K562 (cell line): ENCODE results near the gene SAFB. TPM values are rescaled to one million over a fixed set of nuclear protein-coding genes. Genes with fewer than 3 reads are reported as not detected.

Experiments
- BRD4 ChIP-seq: fragments of 200-600 bp; sonication (generic); IDR thresholded peaks from 2 replicates; pipeline ENCODE4 v1.6.1; 2017; ENCODE audit warnings: inconsistent platforms
- CAMTA2 ChIP-seq: fragments of 250-450 bp; sonication (Bioruptor Pico); conservative IDR thresholded peaks from 2 replicates; pipeline ENCODE4 v1.5.1; 2022
- EP300 ChIP-seq: IDR thresholded peaks from 2 replicates; pipeline ENCODE4 v1.6.1; 2012; ENCODE audit warnings: low read length, improper control_type of control experiment
- ESRRA ChIP-seq: fragments of 450-650 bp; IDR thresholded peaks from 2 replicates; pipeline ENCODE4 v1.6.1; 2014; ENCODE audit warnings: low read depth, mild to moderate bottlenecking, moderate library complexity, borderline replicate concordance
- HMGN3 ChIP-seq: IDR thresholded peaks from 2 replicates; pipeline ENCODE4 v1.6.1; 2011; ENCODE audit warnings: borderline replicate concordance, low read depth, mild to moderate bottlenecking, mixed read lengths, low read length; ENCODE audit not compliant: insufficient read length; ENCODE audit errors: extremely low read depth
- HNRNPH1 ChIP-seq: fragments of 200-400 bp; formaldehyde crosslinking; optimal IDR thresholded peaks from 2 replicates; pipeline ENCODE3; 2017; ENCODE audit warnings: low read depth, mild to moderate bottlenecking, low read length, moderate library complexity
- IRF2 ChIP-seq: sonication (generic); formaldehyde crosslinking; IDR thresholded peaks from 2 replicates; pipeline ENCODE4 v1.8.1; 2022; ENCODE audit warnings: mild to moderate bottlenecking, missing genetic modification reagents
- JUN ChIP-seq, 2 experiments: sonication (generic) in 1 of 2; formaldehyde crosslinking in 1 of 2; IDR thresholded peaks; 2 replicates each; pipeline versions ENCODE4 v1.6.1 to v1.8.0; 2012 to 2022; ENCODE audit warnings: borderline replicate concordance in 2 of 2, mild to moderate bottlenecking in 2 of 2, improper control_type of control experiment in 1 of 2, low read depth in 1 of 2, low read length in 1 of 2, missing genetic modification reagents in 1 of 2
- KDM1A ChIP-seq, 2 experiments: fragments of 450-650 bp; IDR thresholded peaks; 2 replicates each; pipeline ENCODE4 v1.6.1; 2016; ENCODE audit warnings: mild to moderate bottlenecking in 2 of 2
- KDM5B ChIP-seq: fragments of 200-600 bp; sonication (generic); IDR thresholded peaks from 2 replicates; pipeline ENCODE4 v1.6.1; 2012; ENCODE audit warnings: low read depth, mild to moderate bottlenecking, moderate library complexity, low read length, control low read depth, inconsistent platforms; ENCODE audit not compliant: insufficient replicate concordance
- RB1 ChIP-seq: fragments of 450-650 bp; IDR thresholded peaks from 2 replicates; pipeline ENCODE4 v1.6.1; 2017; ENCODE audit warnings: low read depth, mild to moderate bottlenecking
- ZNF644 ChIP-seq: fragments of 200-800 bp; sonication (Bioruptor generic); IDR thresholded peaks from 2 replicates; pipeline ENCODE4 v1.6.1; 2016; ENCODE audit warnings: low read depth, missing genetic modification characterization, missing compliant biosample characterization
- polyA plus RNA-seq, 8 experiments: library from polyadenylated mRNA; depleted of rRNA in 4 of 8; stranded (reverse) in 5 of 8; unstranded in 3 of 8; fragments of >200 nt; fragmentation: Nextera tagmentation in 2 of 8; fragmentation: Illumina TruSeq in 1 of 8; extraction: Ambion mirVana in 2 of 8; extraction: Trizol in 1 of 8; gene quantifications; 2 replicates each; pipeline versions ENCODE4 v1.2.1 to v1.2.3, GENCODE V29; 2011 to 2014; ENCODE audit warnings: inconsistent platforms in 1 of 8, missing spikeins in 1 of 8
- total RNA-seq, 7 experiments: library from RNA; depleted of rRNA in 6 of 7; stranded (reverse); fragments of >200 nt in 6 of 7; fragmentation: Illumina TruSeq in 2 of 7; extraction: Trizol in 2 of 7; gene quantifications; 2 replicates each; pipeline versions ENCODE4 v1.2.1 to v1.2.3, GENCODE V29; 2011 to 2021; ENCODE audit warnings: low replicate concordance in 1 of 7
- TF ChIP-seq, protein P1 (sequence below), 2 experiments: IDR thresholded peaks in 1 of 2; conservative IDR thresholded peaks in 1 of 2; 2 replicates each; pipeline ENCODE4 v1.6.1; 2016; ENCODE audit warnings: low read depth in 2 of 2, mild to moderate bottlenecking in 1 of 2, missing compliant biosample characterization in 1 of 2, missing genetic modification characterization in 1 of 2, moderate library complexity in 1 of 2
- TF ChIP-seq, protein P2 (sequence below): fragments of 250-450 bp; sonication (Bioruptor Pico); IDR thresholded peaks from 2 replicates; pipeline ENCODE4 v1.6.1; 2021; ENCODE audit warnings: mild to moderate bottlenecking
- TF ChIP-seq, protein P3 (sequence below): fragments of 450-650 bp; formaldehyde crosslinking; IDR thresholded peaks from 2 replicates; pipeline ENCODE4 v1.4.0; 2022; ENCODE audit warnings: missing genetic modification characterization
- TF ChIP-seq, protein P4 (sequence below): IDR thresholded peaks from 2 replicates; pipeline ENCODE4 v1.6.1; 2011; ENCODE audit not compliant: insufficient read length; ENCODE audit errors: extremely low read depth

Gene SAFB
- total and polyA plus RNA-seq, 9 of the 15 experiments (the other 6 are each of a cell fraction or from before 2014, with no cell fraction given), result 1.1 to 151 (median 83.1) TPM

DNA sequence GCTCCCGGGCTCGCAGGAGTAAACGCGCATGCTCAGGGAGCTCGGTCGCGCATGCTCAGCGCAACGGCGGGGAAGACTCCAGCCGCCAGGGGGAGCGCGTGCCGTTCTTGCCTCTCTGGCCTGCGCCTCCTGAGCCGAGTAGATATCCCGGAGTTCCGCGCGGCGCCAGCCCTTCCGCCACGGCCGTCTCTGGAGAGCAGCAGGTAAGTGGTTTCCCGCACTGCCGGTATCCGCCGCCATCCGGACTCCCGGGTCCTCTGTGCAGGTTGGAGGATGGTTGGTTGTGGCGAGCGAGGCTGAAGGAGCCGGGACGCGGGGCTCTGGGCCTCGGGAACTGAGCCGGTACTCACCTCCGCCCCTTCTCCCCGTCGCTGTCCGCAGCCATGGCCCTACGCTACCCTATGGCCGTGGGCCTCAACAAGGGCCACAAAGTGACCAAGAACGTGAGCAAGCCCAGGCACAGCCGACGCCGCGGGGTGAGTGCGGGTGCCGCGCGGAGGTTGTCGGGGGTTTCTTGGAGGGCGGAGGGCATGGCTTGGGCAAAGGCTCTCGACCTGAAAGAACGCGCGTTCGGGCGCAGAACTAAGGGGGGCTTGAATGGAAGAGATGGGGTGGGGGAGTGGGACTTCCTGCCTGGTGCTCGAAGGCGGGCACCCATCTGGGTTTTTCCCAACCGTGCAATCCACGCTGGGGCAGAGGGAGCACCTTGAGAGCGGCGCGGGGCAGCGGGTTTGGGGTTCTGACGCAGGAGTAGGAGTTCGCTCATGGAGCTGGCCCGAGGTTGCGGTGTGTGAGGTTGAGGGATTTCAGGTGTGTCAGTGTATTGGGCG lies 67.5 kb downstream of the SAFB start, which contains the start of gene RPL36 (continued):
- TF ChIP-seq, protein P1, sequence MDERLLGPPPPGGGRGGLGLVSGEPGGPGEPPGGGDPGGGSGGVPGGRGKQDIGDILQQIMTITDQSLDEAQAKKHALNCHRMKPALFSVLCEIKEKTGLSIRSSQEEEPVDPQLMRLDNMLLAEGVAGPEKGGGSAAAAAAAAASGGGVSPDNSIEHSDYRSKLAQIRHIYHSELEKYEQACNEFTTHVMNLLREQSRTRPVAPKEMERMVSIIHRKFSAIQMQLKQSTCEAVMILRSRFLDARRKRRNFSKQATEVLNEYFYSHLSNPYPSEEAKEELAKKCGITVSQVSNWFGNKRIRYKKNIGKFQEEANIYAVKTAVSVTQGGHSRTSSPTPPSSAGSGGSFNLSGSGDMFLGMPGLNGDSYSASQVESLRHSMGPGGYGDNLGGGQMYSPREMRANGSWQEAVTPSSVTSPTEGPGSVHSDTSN (CRISPR knock-in tag; IDR thresholded peaks at IDR 0.05; ENCODE audit: low read depth), result no peak
- TF ChIP-seq, protein P1 (tag; conservative IDR thresholded peaks at IDR 0.05; ENCODE audit: low read depth), result no peak
- TF ChIP-seq JUN (IDR thresholded peaks at IDR 0.05; ENCODE audit: borderline replicate concordance, low read depth, low read length) (no peak), JUN (CRISPR knock-in tag; IDR thresholded peaks at IDR 0.05; ENCODE audit: borderline replicate concordance) (0 out of 2 replicates have a peak, but pooled peaks have one; percentile 20), ESRRA (peak; percentile 49; the same call in 1 of the 2 replicates), ZNF644 (tag) (no peak), IRF2 (CRISPR knock-in tag) (no peak), RB1 (peak; percentile 92), HNRNPH1 (no peak), CAMTA2 (CRISPR knock-in tag) (no peak), EP300 (no peak), KDM1A (IDR thresholded peaks at IDR 0.05) (no peak), KDM5B (peak; percentile 98), BRD4 (peak; percentile 94), HMGN3 (peak; percentile 87)
- TF ChIP-seq, protein P2, sequence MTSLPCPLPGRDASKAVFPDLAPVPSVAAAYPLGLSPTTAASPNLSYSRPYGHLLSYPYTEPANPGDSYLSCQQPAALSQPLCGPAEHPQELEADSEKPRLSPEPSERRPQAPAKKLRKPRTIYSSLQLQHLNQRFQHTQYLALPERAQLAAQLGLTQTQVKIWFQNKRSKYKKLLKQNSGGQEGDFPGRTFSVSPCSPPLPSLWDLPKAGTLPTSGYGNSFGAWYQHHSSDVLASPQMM (CRISPR knock-in tag), result no peak
- TF ChIP-seq, protein P3, sequence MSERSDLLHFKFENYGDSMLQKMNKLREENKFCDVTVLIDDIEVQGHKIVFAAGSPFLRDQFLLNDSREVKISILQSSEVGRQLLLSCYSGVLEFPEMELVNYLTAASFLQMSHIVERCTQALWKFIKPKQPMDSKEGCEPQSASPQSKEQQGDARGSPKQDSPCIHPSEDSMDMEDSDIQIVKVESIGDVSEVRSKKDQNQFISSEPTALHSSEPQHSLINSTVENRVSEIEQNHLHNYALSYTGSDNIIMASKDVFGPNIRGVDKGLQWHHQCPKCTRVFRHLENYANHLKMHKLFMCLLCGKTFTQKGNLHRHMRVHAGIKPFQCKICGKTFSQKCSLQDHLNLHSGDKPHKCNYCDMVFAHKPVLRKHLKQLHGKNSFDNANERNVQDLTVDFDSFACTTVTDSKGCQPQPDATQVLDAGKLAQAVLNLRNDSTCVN (CRISPR knock-in tag), result peak; percentile 51; the same call in 1 of the 2 replicates
- TF ChIP-seq, protein P4, sequence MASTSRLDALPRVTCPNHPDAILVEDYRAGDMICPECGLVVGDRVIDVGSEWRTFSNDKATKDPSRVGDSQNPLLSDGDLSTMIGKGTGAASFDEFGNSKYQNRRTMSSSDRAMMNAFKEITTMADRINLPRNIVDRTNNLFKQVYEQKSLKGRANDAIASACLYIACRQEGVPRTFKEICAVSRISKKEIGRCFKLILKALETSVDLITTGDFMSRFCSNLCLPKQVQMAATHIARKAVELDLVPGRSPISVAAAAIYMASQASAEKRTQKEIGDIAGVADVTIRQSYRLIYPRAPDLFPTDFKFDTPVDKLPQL, result peak; percentile 94
